A673 (cell line): ENCODE results near the gene KIAA1328.

Experiments
- CTCF ChIP-seq: fragments of 300-800, 200-600 bp; sonication (generic); conservative IDR thresholded peaks from 2 replicates; pipeline ENCODE4 v1.5.1; 2017; ENCODE audit warnings: low read depth, mild to moderate bottlenecking, antibody characterized with exemption, low read length, moderate library complexity, mixed read lengths
- EZH2 ChIP-seq: fragments of 200-600 bp; sonication (generic); IDR thresholded peaks from 2 replicates; pipeline ENCODE4 v1.6.1; 2017; ENCODE audit warnings: borderline replicate concordance, low read depth, mild to moderate bottlenecking, mixed read lengths, antibody characterized with exemption, low read length; ENCODE audit not compliant: poor library complexity, severe bottlenecking

DNA sequence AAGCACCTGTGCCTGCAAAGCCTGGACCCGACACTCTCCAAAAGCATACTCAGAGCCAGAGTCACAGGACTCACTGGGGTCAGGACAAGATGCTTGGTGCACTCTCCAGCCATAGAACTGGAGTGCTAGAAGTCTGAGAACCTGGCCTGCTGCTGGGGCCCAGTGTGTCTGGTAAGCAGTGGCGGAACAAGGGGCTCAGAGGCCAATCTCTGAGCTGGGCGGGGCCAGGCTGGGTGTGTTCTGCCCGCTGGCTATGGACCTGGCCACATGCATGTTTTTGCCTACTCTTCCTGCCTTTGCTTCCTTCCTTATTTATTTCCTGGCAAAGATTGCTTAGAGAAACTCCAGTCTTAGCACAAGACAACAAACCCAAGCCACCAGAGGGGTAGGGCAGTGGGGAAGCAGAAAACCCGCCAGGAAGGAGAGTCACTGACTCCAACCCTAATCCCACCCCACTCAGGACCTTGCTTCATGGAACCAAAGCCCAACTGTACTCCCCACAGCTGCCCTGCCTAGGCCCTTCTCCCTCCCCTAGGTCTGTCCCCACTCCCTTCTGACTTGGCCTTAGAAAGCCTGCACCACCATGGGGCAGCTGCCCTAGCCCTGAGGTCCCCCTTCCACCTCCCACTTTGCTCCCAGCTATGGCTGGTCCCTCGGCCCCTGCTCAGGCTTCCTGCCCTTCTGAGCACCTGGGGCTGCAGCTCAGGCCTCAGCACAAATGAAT lies 421.1 kb downstream of the KIAA1328 start:
- TF ChIP-seq CTCF (no peak), EZH2 (no peak)
